ENCODE results near the gene BTBD2.
A peak's percentile ranks its signal among the peaks of the same experiment; 100 is the strongest.

BTBD2 gene

GRCh38 chr19:1936916-1937610, 78.5 kb downstream of the BTBD2 start:
- no peak for DNase-seq

GRCh38 chr19:1936430-1936829, 79.1 kb downstream of the BTBD2 start:
- DNase-seq = no peak

GRCh38 chr19:1935484-1936208, 79.9 kb downstream of the BTBD2 start:
- peak; percentile 57 for DNase-seq

Measured in CD4-positive, alpha-beta T cell treated with Interleukin-15 for 1 hour (primary cell).